Measurements from ENCODE around the gene EEF1E1. TPM values are rescaled to one million over a fixed set of nuclear protein-coding genes. Genes with fewer than 3 reads are reported as not detected.

EEF1E1 gene
- total and polyA plus RNA-seq, 2 of the 8 experiments (the other 6 are each of a cell fraction or from before 2014, with no cell fraction given) = 96.8 to 112 TPM

DNA sequence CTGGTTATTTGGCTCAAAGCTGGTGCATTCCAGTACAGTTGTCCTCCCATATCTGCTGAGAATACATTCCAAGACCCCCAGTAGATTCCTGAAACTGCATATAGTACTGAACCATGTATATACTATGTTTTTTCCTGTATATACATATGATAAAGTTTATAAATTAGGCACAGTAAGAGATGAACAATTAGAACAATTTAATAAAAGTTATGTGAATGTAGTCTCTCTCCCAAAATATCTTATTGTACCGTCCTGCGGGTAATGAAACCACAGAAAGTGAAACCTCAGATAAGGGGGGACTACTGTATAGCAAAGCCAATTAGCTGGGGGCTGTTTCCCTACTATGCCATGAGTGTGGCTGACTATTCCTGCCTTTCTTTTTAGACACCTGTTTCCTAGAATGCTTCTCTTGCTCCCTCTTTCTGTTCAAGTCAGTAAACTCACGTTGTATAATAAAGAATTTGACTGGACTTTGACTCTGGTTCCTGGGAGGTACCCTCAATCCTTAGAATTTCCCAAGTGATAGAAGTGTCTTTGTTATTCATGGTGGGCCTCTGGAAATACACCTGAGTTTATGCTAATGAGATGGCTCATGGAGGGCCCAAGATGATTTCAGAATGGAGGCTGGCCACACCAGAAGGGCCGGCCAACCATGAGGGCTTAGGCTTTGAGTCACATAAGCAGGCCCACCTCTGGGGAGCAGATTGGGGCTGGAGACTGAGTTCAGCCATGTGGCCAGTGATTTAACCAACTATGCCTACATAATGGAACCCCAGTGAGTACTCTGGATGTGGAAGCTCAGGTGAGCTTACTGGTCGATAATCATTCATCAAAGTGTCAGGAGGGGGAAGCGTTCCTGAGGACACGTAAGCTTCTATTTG lies 37.5 kb downstream of the EEF1E1 start (continued):
- no peak for TF ChIP-seq CREB1 (IDR thresholded peaks at IDR 0.05)
- TF ChIP-seq TAF7 (optimal IDR thresholded peaks at IDR 0.05; ENCODE audit: borderline replicate concordance, low read depth, low read length) = no peak
